PC-3 (cell line): ENCODE data around the gene ACAP1.

Source experiments
- EZH2phosphoT487 ChIP-seq: fragments of 300-600 bp; sonication (generic); IDR thresholded peaks from 2 replicates; pipeline ENCODE4 v1.6.1; 2018; ENCODE audit warnings: mild to moderate bottlenecking, antibody characterized with exemption, low read length, borderline replicate concordance
- TF ChIP-seq, protein P1 (sequence below): fragments of 300-600 bp; sonication (generic); conservative IDR thresholded peaks from 2 replicates; pipeline ENCODE4 v1.5.1; 2017; ENCODE audit warnings: antibody characterized with exemption, low read depth, mild to moderate bottlenecking, low read length

DNA sequence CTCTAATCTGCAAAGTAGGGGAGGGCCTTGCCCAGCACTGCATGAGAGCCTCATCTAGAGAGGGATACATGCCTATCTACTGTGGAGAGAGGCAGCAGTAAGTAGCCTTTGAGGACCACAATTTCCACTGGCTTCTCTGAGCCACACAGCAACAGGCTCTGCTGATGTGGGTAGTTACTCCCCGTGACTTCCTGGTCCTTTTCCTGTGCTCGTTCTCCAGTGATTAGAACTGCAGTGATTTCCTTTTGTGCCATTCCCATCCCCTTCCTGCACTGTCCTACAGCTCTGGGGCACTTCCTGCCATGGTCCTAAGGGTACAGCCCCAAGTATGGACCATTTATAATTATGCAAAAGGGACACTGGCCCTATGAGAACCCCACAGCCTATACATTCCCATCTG, 55.0 kb downstream of the ACAP1 start:
- TF ChIP-seq, protein P1, sequence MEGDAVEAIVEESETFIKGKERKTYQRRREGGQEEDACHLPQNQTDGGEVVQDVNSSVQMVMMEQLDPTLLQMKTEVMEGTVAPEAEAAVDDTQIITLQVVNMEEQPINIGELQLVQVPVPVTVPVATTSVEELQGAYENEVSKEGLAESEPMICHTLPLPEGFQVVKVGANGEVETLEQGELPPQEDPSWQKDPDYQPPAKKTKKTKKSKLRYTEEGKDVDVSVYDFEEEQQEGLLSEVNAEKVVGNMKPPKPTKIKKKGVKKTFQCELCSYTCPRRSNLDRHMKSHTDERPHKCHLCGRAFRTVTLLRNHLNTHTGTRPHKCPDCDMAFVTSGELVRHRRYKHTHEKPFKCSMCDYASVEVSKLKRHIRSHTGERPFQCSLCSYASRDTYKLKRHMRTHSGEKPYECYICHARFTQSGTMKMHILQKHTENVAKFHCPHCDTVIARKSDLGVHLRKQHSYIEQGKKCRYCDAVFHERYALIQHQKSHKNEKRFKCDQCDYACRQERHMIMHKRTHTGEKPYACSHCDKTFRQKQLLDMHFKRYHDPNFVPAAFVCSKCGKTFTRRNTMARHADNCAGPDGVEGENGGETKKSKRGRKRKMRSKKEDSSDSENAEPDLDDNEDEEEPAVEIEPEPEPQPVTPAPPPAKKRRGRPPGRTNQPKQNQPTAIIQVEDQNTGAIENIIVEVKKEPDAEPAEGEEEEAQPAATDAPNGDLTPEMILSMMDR = no peak
- no peak for TF ChIP-seq EZH2phosphoT487
